ENCODE data around the gene PGAM2.

Gene PGAM2

GRCh38 chr7:44052771-44053365, 12.5 kb downstream of the PGAM2 start:
- H3K4me3 ChIP-seq (ENCODE audit: low read depth, low read length) = no peak overlapping the region
- TF ChIP-seq CTCF (conservative IDR thresholded peaks at IDR 0.05; ENCODE audit: low read depth, low read length) = no peak
- no peak for DNase-seq (ENCODE audit: low read depth)

GRCh38 chr7:44051611-44052220, 13.7 kb downstream of the PGAM2 start:
- H3K4me3 ChIP-seq (ENCODE audit: low read depth, low read length) = no peak overlapping the region
- DNase-seq (ENCODE audit: low read depth) = no peak
- no peak for TF ChIP-seq CTCF (conservative IDR thresholded peaks at IDR 0.05; ENCODE audit: low read depth, low read length)

- no peak overlapping the region for H3K4me3 ChIP-seq (ENCODE audit: low read depth, low read length)
- no peak for TF ChIP-seq CTCF (conservative IDR thresholded peaks at IDR 0.05; ENCODE audit: low read depth, low read length)
- no peak for DNase-seq (ENCODE audit: low read depth)
These were observed 14.3 kb downstream of the PGAM2 start for GRCh38 chr7:44050915-44051560.

- H3K4me3 ChIP-seq (ENCODE audit: low read depth, low read length) = no peak overlapping the region
- no peak for DNase-seq (ENCODE audit: low read depth)
- TF ChIP-seq CTCF (conservative IDR thresholded peaks at IDR 0.05; ENCODE audit: low read depth, low read length) = no peak
These were observed 15.0 kb downstream of the PGAM2 start for GRCh38 chr7:44050121-44050914.

GRCh38 chr7:44048031-44048795, 17.2 kb downstream of the PGAM2 start:
- TF ChIP-seq CTCF (conservative IDR thresholded peaks at IDR 0.05; ENCODE audit: low read depth, low read length) = no peak
- no peak overlapping the region for H3K4me3 ChIP-seq (ENCODE audit: low read depth, low read length)

GRCh38 chr7:44046321-44047061, 18.9 kb downstream of the PGAM2 start:
- TF ChIP-seq CTCF (conservative IDR thresholded peaks at IDR 0.05; ENCODE audit: low read depth, low read length) = no peak
- DNase-seq (ENCODE audit: low read depth) = no peak
- H3K4me3 ChIP-seq (ENCODE audit: low read depth, low read length) = no peak overlapping the region

More at GRCh38 chr7:44048031-44048795, 17.2 kb downstream of the PGAM2 start:
- DNase-seq (ENCODE audit: low read depth) = no peak

All from choroid plexus epithelial cell (primary cell).